Fibroblast of the aortic adventitia (primary cell): Measurements from ENCODE around the gene TADA1. TPM values are rescaled to one million over a fixed set of nuclear protein-coding genes. Genes with fewer than 3 reads are reported as not detected.

Experiments used
- DNase-seq: peaks from one replicate; pipeline ENCODE4 v3.0.0-alpha.2; 2010; ENCODE audit warnings: low read depth
- H3K4me3 ChIP-seq: 2 replicates; pipeline ENCODE4 v1.5.1; 2011; ENCODE audit warnings: low read depth, mild to moderate bottlenecking, control low read depth, low read length, moderate library complexity
- total RNA-seq: library from RNA; depleted of rRNA; stranded (reverse); fragments of >200 nt; gene quantifications from 2 replicates; pipeline ENCODE4 v1.2.3, GENCODE V29; 2012; ENCODE audit warnings: low replicate concordance
- TF ChIP-seq, protein P1 (sequence below): IDR thresholded peaks from 2 replicates; pipeline ENCODE4 v1.5.1; 2011; ENCODE audit warnings: mild to moderate bottlenecking, low read length, control low read depth, inconsistent platforms; ENCODE audit not compliant: insufficient read depth

The TADA1 gene
- total RNA-seq, 1 donor = 12.1 TPM

DNA sequence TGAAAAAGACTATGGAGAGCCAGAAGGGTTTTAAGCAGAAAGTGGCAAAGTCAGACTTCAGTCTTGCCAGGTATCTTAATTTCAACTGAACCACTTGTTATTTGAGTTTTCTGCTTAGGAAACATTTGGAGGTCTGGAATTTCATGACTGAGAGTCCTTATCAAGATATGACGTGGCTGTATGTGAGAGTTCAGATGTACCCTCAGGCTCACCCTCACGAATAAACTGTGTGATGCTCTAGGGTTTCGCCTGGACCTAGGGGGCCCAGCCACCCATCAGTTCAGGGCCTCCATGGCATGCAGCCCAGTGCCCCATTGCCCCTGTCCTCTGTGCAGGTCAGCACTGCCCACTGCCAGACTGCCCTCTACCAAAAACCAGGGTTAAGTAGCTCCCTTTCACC lies 30.6 kb upstream of the TADA1 start:
- peak; percentile 31 for DNase-seq
- TF ChIP-seq, protein P1, sequence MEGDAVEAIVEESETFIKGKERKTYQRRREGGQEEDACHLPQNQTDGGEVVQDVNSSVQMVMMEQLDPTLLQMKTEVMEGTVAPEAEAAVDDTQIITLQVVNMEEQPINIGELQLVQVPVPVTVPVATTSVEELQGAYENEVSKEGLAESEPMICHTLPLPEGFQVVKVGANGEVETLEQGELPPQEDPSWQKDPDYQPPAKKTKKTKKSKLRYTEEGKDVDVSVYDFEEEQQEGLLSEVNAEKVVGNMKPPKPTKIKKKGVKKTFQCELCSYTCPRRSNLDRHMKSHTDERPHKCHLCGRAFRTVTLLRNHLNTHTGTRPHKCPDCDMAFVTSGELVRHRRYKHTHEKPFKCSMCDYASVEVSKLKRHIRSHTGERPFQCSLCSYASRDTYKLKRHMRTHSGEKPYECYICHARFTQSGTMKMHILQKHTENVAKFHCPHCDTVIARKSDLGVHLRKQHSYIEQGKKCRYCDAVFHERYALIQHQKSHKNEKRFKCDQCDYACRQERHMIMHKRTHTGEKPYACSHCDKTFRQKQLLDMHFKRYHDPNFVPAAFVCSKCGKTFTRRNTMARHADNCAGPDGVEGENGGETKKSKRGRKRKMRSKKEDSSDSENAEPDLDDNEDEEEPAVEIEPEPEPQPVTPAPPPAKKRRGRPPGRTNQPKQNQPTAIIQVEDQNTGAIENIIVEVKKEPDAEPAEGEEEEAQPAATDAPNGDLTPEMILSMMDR = no peak
- H3K4me3 ChIP-seq = no peak overlapping the region

DNA sequence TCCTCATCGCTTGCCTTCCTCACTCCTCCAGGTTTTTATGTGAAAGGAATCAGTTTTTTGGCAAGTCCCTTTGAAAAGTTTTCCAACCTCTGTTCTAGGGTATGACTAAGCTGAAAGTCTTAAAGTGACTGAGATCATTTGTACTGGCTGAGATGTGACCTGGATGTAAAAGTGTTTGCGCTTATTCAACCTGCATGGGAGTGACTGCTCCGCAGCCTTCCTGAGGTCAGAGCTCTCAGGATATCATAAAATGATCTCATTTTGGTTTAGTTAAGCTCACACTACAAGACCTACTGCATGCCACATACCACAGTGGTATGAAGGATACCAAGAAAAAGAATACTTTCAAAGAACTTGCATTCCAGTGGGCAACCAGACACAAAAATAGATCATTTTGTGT lies 29.8 kb upstream of the TADA1 start:
- peak; percentile 82 for DNase-seq
- H3K4me3 ChIP-seq = no peak overlapping the region
- TF ChIP-seq, protein P1 = no peak

DNA sequence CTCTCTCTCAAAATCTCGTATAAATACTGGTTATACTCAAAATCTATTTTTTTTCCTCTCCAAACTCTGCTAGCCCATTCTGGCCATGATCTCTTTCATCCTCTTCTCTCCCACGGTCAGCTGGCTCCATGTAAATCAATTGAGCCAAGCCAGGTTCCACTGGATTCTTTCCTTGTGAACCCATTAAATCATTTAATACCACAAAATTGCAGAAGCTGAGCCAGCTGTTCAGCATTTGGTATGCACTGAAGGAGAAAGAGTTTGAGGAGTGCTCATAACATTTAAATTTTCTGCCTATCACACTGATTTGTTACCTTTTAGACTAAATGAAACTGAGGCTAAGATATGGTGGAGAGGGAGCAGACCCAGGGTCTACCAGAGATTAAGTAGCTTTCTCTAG lies 29.1 kb upstream of the TADA1 start:
- H3K4me3 ChIP-seq = no peak overlapping the region
- peak; percentile 74 for DNase-seq
- TF ChIP-seq, protein P1 = no peak

DNA sequence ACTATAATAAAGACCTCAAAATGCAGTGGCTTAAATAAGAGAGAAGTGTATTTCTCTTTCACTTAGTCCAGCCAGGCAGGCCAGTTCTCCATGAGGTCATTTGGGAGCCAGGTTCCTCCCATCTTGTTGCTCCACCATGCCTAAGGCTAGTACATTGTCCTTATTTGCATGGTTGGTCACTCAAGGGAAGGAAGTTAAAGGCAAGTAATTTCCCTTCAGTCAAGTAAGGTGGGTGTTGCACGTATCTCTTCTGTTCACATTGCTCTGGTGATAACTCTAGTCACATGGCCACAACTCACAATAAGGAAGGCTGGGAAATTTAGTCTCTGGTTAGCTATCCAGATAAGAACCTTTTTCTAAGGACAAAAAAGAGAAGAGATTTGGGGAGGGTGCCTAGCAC lies 27.2 kb upstream of the TADA1 start:
- H3K4me3 ChIP-seq = no peak overlapping the region
- no peak for DNase-seq
- TF ChIP-seq, protein P1 = no peak

DNA sequence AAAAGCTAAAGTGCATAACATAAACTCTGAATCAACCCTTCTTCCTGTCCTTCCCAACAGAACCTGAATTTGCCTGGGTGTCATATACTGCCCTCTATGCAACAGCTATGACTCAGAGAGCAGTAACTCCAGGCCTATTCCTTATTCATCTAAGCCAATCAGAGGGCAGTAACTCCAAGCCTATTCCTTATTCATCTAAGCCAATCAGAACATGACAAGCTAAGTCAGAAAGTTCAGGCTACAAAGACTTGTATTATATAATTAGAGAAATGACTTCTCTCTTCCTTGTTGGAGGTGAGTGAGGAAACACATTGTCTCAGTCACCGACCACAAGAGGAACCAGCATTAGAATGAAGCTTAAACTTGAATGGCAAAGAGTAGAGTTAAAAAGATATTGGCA lies 26.2 kb upstream of the TADA1 start:
- peak; percentile 29 for DNase-seq
- H3K4me3 ChIP-seq = no peak overlapping the region
- TF ChIP-seq, protein P1 = no peak

DNA sequence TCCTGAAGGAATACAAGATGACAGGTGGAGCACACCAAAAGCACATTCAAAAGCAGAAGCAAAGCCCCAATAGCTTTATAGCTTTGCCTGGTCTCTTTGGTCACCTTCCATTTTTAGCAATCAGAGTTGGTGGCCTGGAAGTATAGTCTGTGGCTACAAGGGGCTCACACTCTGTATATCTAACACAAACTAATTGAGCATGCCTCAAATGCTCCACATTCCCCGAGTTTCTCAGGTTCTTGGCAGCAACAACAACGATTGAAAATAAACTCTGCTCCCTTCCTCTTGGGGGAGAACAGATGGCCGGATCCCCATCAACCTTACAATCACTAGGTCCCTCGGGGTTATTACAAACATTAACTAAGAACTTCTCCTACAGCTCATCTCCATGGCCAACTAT lies 24.9 kb upstream of the TADA1 start:
- TF ChIP-seq, protein P1 = no peak
- DNase-seq = no peak
- H3K4me3 ChIP-seq = no peak overlapping the region

DNA sequence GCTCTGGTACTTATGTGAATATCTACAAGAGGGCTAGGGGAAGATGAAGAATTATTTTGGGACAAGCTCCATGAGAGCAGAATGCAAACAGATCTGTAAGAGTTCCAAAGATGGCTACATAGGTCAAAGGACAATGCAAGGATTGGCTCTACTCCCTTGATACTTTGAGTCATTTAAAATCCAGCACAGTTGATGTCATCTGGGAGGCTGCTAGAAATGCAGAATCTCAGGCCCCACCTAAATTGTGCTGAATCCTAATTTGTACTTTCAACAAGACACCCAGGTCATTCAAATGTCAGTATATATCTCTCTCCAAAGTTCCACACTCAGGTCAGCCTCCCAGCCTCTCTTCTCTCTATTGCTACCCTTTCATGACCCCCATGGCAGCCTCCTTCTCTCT lies 23.7 kb upstream of the TADA1 start:
- DNase-seq = no peak
- TF ChIP-seq, protein P1 = no peak
- no peak overlapping the region for H3K4me3 ChIP-seq
